Heart right ventricle (tissue), 16 donors: ENCODE results near the gene PRND. TPM values are rescaled to one million over a fixed set of nuclear protein-coding genes. Genes with fewer than 3 reads are reported as not detected.
"Not testable (repeated sequence)": the region's sequence is repeated elsewhere in the genome, so short reads cannot be mapped to it uniquely, and the experiment has no call there.

Experiments
- ATAC-seq, 8 donors: fragments of 200-7000 bp; cut with Tn5 transposase; one replicate each; pipeline ENCODE4 v1.9.1; 2020; ENCODE audit warnings: mild to moderate bottlenecking in 8 of 8, moderate library complexity in 8 of 8, moderate number of reproducible peaks in 1 of 8
- DNase-seq, 2 donors: peaks; one replicate each; pipeline ENCODE4 v3.0.0-alpha.2; 2020
- H3K27ac ChIP-seq, 10 donors: fragments of 200-600 bp; sonication (generic) in 2 of 10; one replicate each; pipeline versions ENCODE4 v1.5.0 to v1.8.0; 2020 to 2022; ENCODE audit warnings: mild to moderate bottlenecking in 3 of 10
- H3K27me3 ChIP-seq, 7 donors: fragments of 200-600 bp; one replicate each; pipeline ENCODE4 v1.8.0; 2021 to 2022; ENCODE audit warnings: mild to moderate bottlenecking in 2 of 7
- H3K36me3 ChIP-seq, 9 donors: fragments of 200-600 bp; sonication (generic) in 1 of 9; one replicate each; pipeline versions ENCODE4 v1.5.0 to v1.8.0; 2020 to 2022; ENCODE audit warnings: mild to moderate bottlenecking in 2 of 9
- H3K4me1 ChIP-seq, 9 donors: fragments of 200-600 bp; sonication (generic) in 1 of 9; one replicate each; pipeline versions ENCODE4 v1.5.0 to v1.8.0; 2020 to 2022; ENCODE audit warnings: mild to moderate bottlenecking in 4 of 9
- H3K4me3 ChIP-seq, 10 donors: fragments of 200-600 bp; sonication (generic) in 2 of 10; one replicate each; pipeline versions ENCODE4 v1.5.0 to v1.8.0; 2020 to 2022; ENCODE audit warnings: mild to moderate bottlenecking in 7 of 10, moderate library complexity in 2 of 10
- H3K9me3 ChIP-seq, 11 donors: fragments of 200-600 bp in 10 of 11; sonication (generic) in 2 of 11; one replicate each; pipeline versions ENCODE4 v1.5.0 to v1.8.0; 2013 to 2022; ENCODE audit warnings: mild to moderate bottlenecking in 2 of 11, control low read depth in 1 of 11, moderate library complexity in 1 of 11
- CTCF ChIP-seq, 9 donors: fragments of 200-600 bp; sonication (generic) in 2 of 9; IDR thresholded peaks; one replicate each; pipeline versions ENCODE4 v1.5.0 to v1.8.0; 2021 to 2022; ENCODE audit warnings: antibody characterized with exemption in 9 of 9, mild to moderate bottlenecking in 5 of 9, moderate library complexity in 1 of 9
- WGBS, 2 donors: extraction: QIAGEN DNeasy Blood & Tissue Kit; methylation state at CpG; one replicate each; pipeline ENCODE4 v1.1.7; 2013; ENCODE audit warnings: inconsistent platforms in 1 of 2; 5-methylcytosine and 5-hydroxymethylcytosine counted together
- intact Hi-C, 10 donors: fragments of 100-400 bp; cut with DNase I; formaldehyde crosslinking; loops; one replicate each; pipeline versions ENCODE4 v1.11.1 to v1.14.2; 2022
- polyA plus RNA-seq, 2 donors: library from polyadenylated mRNA; stranded (reverse); fragments of 200-250 nt; gene quantifications; one replicate each; pipeline ENCODE4 v1.2.3, GENCODE V29; 2013
- total RNA-seq, 10 donors: library from RNA; stranded (reverse); fragmentation: NEBNext Ultra II Directional in 3 of 10; extraction: Animal tissue kit (Norgen Biotek cat#: 25700) in 3 of 10; gene quantifications; one replicate each; pipeline versions ENCODE4 v1.2.1 to v1.2.4, GENCODE V29; 2021 to 2023
- donor health status: Arrhythmogenic right ventricular cardiomyopathy.
- donor health status: ischemic (EF 13 %, LVEDD 7.1; RV severe dilation, severe dysfunction).
- donor health status: healthy with polysubstance abuse.
- donor health status: DM: no; HTN: yes; CAD: no.
- donor health status: DM: no; HTN: no; CAD: no.
- donor health status: ischemic (EF 25% LVEDD 6.9; RV normal size, moderate dysfunction).
- donor health status: ischemic (EF 25% LVEDD 5.7; RV mildly dilated, moderate dysfunction).
- donor health status: healthy.
- donor health status: DM: yes; HTN: yes; CAD: no.
- donor health status: Ischemic cardiomyopathy.
- donor health status: ischemic (EF 35%, LVEDD 5.7; RV mildly dilated, moderate dysfunction).
- donor health status: nonischemic (EF 11% LVEDD 7.7; RV severe dilation, severe dysfunction).
- donor health status: DM: yes; HTN: yes; CAD: no.
- donor health status: PGD.
- donor health status: ischemic (EF 29% LVEDD 5.4; RV normal size, mild dysfunction).
- donor health status: nonischemic (EF 23%, LVEDD 6.1; RV moderate dilation, normal function).

PRND gene
- total and polyA plus RNA-seq, 12 donors = 0.06 to 0.17 (median 0.10) TPM; not detected in 8

- no peak overlapping the region for H3K27ac ChIP-seq
- peaks cover 0 to 32% (median 16%) of the 10 kb centered on the region in 9 donors for H3K36me3 ChIP-seq
- H3K4me3 ChIP-seq = no peak overlapping the region
- DNase-seq (no peak), ATAC-seq (no peak)
- 89 to 91% methylated on average over 6 of the region's 6 CpGs for WGBS, 2 donors
- no peaks in the 10 kb centered on the region for H3K27me3 ChIP-seq
- no peak for TF ChIP-seq CTCF (IDR thresholded peaks at IDR 0.05)
- H3K9me3 ChIP-seq = no peaks in the 10 kb centered on the region
- peaks cover 0 to 14% (median 7%) of the 10 kb centered on the region in 9 donors for H3K4me1 ChIP-seq
- intact Hi-C loops = no loop called here
Observed at GRCh38 chr20:4703281-4703676, 18.4 kb upstream of the PRND start.

- 93 to 95% methylated on average over 12 of the region's 12 CpGs for WGBS, 2 donors
- H3K9me3 ChIP-seq, ATAC-seq, H3K27ac ChIP-seq, DNase-seq, H3K4me3 ChIP-seq, intact Hi-C loops, H3K36me3 ChIP-seq, H3K27me3 ChIP-seq: not testable (repeated sequence)
- H3K4me1 ChIP-seq = peaks cover 0 to 14% (median 7%) of the 10 kb centered on the region in 9 donors
Observed at GRCh38 chr20:4706941-4707340, 14.8 kb upstream of the PRND start.

- intact Hi-C loops = no loop called here
- no peaks in the 10 kb centered on the region for H3K27me3 ChIP-seq
- no peak for DNase-seq
- H3K9me3 ChIP-seq = peaks cover 0 to 3% (median 0%) of the 10 kb centered on the region in 11 donors
- H3K4me1 ChIP-seq = peaks cover 0 to 14% (median 7%) of the 10 kb centered on the region in 9 donors
- H3K27ac ChIP-seq = no peak overlapping the region
- no peaks in the 10 kb centered on the region for H3K36me3 ChIP-seq
- no peak for ATAC-seq
- no peak overlapping the region for H3K4me3 ChIP-seq
- WGBS, 2 donors = 82% methylated on average over 3 of the region's 3 CpGs
- TF ChIP-seq CTCF (IDR thresholded peaks at IDR 0.05) = no peak
Observed at GRCh38 chr20:4708036-4708435, 13.7 kb upstream of the PRND start.

GRCh38 chr20:4708856-4709255, 12.9 kb upstream of the PRND start:
- no peak overlapping the region for H3K4me3 ChIP-seq
- peaks cover 0 to 3% (median 0%) of the 10 kb centered on the region in 11 donors for H3K9me3 ChIP-seq
- no peak overlapping the region for H3K27ac ChIP-seq
- no peaks in the 10 kb centered on the region for H3K36me3 ChIP-seq
- DNase-seq = no peak
- intact Hi-C loops = no loop called here
- peaks cover 0 to 8% (median 4%) of the 10 kb centered on the region in 9 donors for H3K4me1 ChIP-seq
- ATAC-seq = no peak
- no peak for TF ChIP-seq CTCF (IDR thresholded peaks at IDR 0.05)
- H3K27me3 ChIP-seq = no peaks in the 10 kb centered on the region
- WGBS, 2 donors = 91 to 97% methylated on average over 3 of the region's 3 CpGs

GRCh38 chr20:4709261-4710105, 12.2 kb upstream of the PRND start:
- H3K9me3 ChIP-seq = peaks cover 0 to 3% (median 0%) of the 10 kb centered on the region in 11 donors
- H3K4me1 ChIP-seq = peaks cover 0 to 2% (median 0%) of the 10 kb centered on the region in 9 donors
- no peaks in the 10 kb centered on the region for H3K36me3 ChIP-seq
- ATAC-seq (no peak), DNase-seq (no peak)
- H3K27me3 ChIP-seq = no peaks in the 10 kb centered on the region
- intact Hi-C loops = no loop called here
- no peak for TF ChIP-seq CTCF (IDR thresholded peaks at IDR 0.05)
- WGBS, 2 donors = 96 to 97% methylated on average over 10 of the region's 10 CpGs
- H3K4me3 ChIP-seq = no peak overlapping the region
- H3K27ac ChIP-seq = no peak overlapping the region
